Measurements from ENCODE around the gene LRRC75A.
A peak's percentile ranks its signal among the peaks of the same experiment; 100 is the strongest.

Gene LRRC75A

GRCh38 chr17:16512011-16512410 lies 20.0 kb upstream of the LRRC75A start:
- TF ChIP-seq, protein P1, sequence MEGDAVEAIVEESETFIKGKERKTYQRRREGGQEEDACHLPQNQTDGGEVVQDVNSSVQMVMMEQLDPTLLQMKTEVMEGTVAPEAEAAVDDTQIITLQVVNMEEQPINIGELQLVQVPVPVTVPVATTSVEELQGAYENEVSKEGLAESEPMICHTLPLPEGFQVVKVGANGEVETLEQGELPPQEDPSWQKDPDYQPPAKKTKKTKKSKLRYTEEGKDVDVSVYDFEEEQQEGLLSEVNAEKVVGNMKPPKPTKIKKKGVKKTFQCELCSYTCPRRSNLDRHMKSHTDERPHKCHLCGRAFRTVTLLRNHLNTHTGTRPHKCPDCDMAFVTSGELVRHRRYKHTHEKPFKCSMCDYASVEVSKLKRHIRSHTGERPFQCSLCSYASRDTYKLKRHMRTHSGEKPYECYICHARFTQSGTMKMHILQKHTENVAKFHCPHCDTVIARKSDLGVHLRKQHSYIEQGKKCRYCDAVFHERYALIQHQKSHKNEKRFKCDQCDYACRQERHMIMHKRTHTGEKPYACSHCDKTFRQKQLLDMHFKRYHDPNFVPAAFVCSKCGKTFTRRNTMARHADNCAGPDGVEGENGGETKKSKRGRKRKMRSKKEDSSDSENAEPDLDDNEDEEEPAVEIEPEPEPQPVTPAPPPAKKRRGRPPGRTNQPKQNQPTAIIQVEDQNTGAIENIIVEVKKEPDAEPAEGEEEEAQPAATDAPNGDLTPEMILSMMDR (conservative IDR thresholded peaks at IDR 0.05; ENCODE audit: low read length) = no peak
- TF ChIP-seq EZH2phosphoT487 (IDR thresholded peaks at IDR 0.05; ENCODE audit: borderline replicate concordance) = no peak

DNA sequence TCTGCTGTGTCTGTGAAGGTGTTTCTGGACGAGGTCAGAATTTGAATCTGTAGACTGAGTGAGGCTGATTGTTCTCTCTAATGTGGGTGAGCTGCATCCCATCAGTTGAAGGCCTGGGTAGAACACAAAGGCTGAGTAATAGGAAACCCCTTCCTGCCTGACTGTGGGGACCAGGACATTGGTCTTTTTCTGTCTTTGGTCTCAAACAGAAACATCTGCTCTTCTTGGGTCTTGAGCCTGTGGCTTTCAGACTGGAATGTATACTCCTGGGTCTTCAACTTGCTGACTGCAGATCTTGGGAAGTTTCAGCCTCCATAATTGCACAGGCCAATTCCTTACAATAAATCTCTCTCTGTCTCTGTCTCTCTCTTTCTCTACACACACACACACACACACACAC lies 19.6 kb upstream of the LRRC75A start:
- no peaks in the 10 kb centered on the region for H3K9me2 ChIP-seq (replicated peaks; ENCODE audit: low read depth, low read length)
- H3K27me3 ChIP-seq (ENCODE audit: insufficient read depth, low read length, poor library complexity, severe bottlenecking) = no peaks in the 10 kb centered on the region
- H4K20me1 ChIP-seq (ENCODE audit: insufficient read depth, low read length, poor library complexity, severe bottlenecking) = no peaks in the 10 kb centered on the region
- H3K4me3 ChIP-seq (ENCODE audit: low read length, poor library complexity, severe bottlenecking) = no peak overlapping the region
- H3K4me1 ChIP-seq (ENCODE audit: insufficient read depth, low read length, poor library complexity, severe bottlenecking) = peaks cover 11% of the 10 kb centered on the region
- no peaks in the 10 kb centered on the region for H3K79me2 ChIP-seq (ENCODE audit: insufficient read depth, low read length)
- no peaks in the 10 kb centered on the region for H3K36me3 ChIP-seq (ENCODE audit: insufficient read depth, low read length)
- H3F3A ChIP-seq (ENCODE audit: low read depth) = no peaks in the 10 kb centered on the region
- peak overlapping the region; percentile 63; the same call in 1 of the 2 replicates for H2AFZ ChIP-seq (ENCODE audit: low read length)
- TF ChIP-seq EZH2phosphoT487 (IDR thresholded peaks at IDR 0.05; ENCODE audit: borderline replicate concordance) = no peak
- TF ChIP-seq, protein P1 (conservative IDR thresholded peaks at IDR 0.05; ENCODE audit: low read length) = no peak
- no peak overlapping the region for H3K9ac ChIP-seq (ENCODE audit: low read depth, low read length, poor library complexity, severe bottlenecking)
- no peaks in the 10 kb centered on the region for H3K9me3 ChIP-seq (ENCODE audit: insufficient read depth, low read depth, low read length)
- H3K4me2 ChIP-seq (ENCODE audit: low read depth, low read length, poor library complexity, severe bottlenecking) = no peak overlapping the region

More at GRCh38 chr17:16512011-16512410, 20.0 kb upstream of the LRRC75A start:
- Histone ChIP-seq H3K27me3 (ENCODE audit: insufficient read depth, low read length, poor library complexity, severe bottlenecking) (no peaks in the 10 kb centered on the region), H3K9me2 (replicated peaks; ENCODE audit: low read depth, low read length) (no peaks in the 10 kb centered on the region), H4K20me1 (ENCODE audit: insufficient read depth, low read length, poor library complexity, severe bottlenecking) (no peaks in the 10 kb centered on the region), H3K4me2 (ENCODE audit: low read depth, low read length, poor library complexity, severe bottlenecking) (no peak overlapping the region), H2AFZ (ENCODE audit: low read length) (peak overlapping the region; percentile 63; the same call in 1 of the 2 replicates), H3K9me3 (ENCODE audit: insufficient read depth, low read depth, low read length) (no peaks in the 10 kb centered on the region), H3K79me2 (ENCODE audit: insufficient read depth, low read length) (no peaks in the 10 kb centered on the region), H3F3A (ENCODE audit: low read depth) (no peaks in the 10 kb centered on the region), H3K4me1 (ENCODE audit: insufficient read depth, low read length, poor library complexity, severe bottlenecking) (peaks cover 11% of the 10 kb centered on the region), H3K9ac (ENCODE audit: low read depth, low read length, poor library complexity, severe bottlenecking) (no peak overlapping the region), H3K36me3 (ENCODE audit: insufficient read depth, low read length) (no peaks in the 10 kb centered on the region), H3K4me3 (ENCODE audit: low read length, poor library complexity, severe bottlenecking) (no peak overlapping the region)

- H3K4me1 ChIP-seq (ENCODE audit: insufficient read depth, low read length, poor library complexity, severe bottlenecking) = peaks cover 11% of the 10 kb centered on the region
- no peak overlapping the region for H3K4me2 ChIP-seq (ENCODE audit: low read depth, low read length, poor library complexity, severe bottlenecking)
- TF ChIP-seq EZH2phosphoT487 (IDR thresholded peaks at IDR 0.05; ENCODE audit: borderline replicate concordance) = no peak
- H3K9me3 ChIP-seq (ENCODE audit: insufficient read depth, low read depth, low read length) = no peaks in the 10 kb centered on the region
- H3K79me2 ChIP-seq (ENCODE audit: insufficient read depth, low read length) = no peaks in the 10 kb centered on the region
- no peak overlapping the region for H2AFZ ChIP-seq (ENCODE audit: low read length)
- H3K4me3 ChIP-seq (ENCODE audit: low read length, poor library complexity, severe bottlenecking) = no peak overlapping the region
- H3K9ac ChIP-seq (ENCODE audit: low read depth, low read length, poor library complexity, severe bottlenecking) = no peak overlapping the region
- H3F3A ChIP-seq (ENCODE audit: low read depth) = no peaks in the 10 kb centered on the region
- no peaks in the 10 kb centered on the region for H3K36me3 ChIP-seq (ENCODE audit: insufficient read depth, low read length)
- H3K9me2 ChIP-seq (replicated peaks; ENCODE audit: low read depth, low read length) = no peaks in the 10 kb centered on the region
- H4K20me1 ChIP-seq (ENCODE audit: insufficient read depth, low read length, poor library complexity, severe bottlenecking) = no peaks in the 10 kb centered on the region
- H3K27me3 ChIP-seq (ENCODE audit: insufficient read depth, low read length, poor library complexity, severe bottlenecking) = no peaks in the 10 kb centered on the region
Measured at GRCh38 chr17:16507918-16508533, 16.0 kb upstream of the LRRC75A start.

- no peaks in the 10 kb centered on the region for H3K4me1 ChIP-seq (ENCODE audit: insufficient read depth, low read length, poor library complexity, severe bottlenecking)
- no peaks in the 10 kb centered on the region for H3K27me3 ChIP-seq (ENCODE audit: insufficient read depth, low read length, poor library complexity, severe bottlenecking)
- no peak overlapping the region for H3K9ac ChIP-seq (ENCODE audit: low read depth, low read length, poor library complexity, severe bottlenecking)
- no peaks in the 10 kb centered on the region for H3K36me3 ChIP-seq (ENCODE audit: insufficient read depth, low read length)
- H3K9me3 ChIP-seq (ENCODE audit: insufficient read depth, low read depth, low read length) = no peaks in the 10 kb centered on the region
- TF ChIP-seq EZH2phosphoT487 (IDR thresholded peaks at IDR 0.05; ENCODE audit: borderline replicate concordance) = no peak
- TF ChIP-seq, protein P1 (conservative IDR thresholded peaks at IDR 0.05; ENCODE audit: low read length) = no peak
- no peaks in the 10 kb centered on the region for H4K20me1 ChIP-seq (ENCODE audit: insufficient read depth, low read length, poor library complexity, severe bottlenecking)
- no peak overlapping the region for H3K4me3 ChIP-seq (ENCODE audit: low read length, poor library complexity, severe bottlenecking)
- H3K4me2 ChIP-seq (ENCODE audit: low read depth, low read length, poor library complexity, severe bottlenecking) = no peak overlapping the region
- H3F3A ChIP-seq (ENCODE audit: low read depth) = no peaks in the 10 kb centered on the region
- H2AFZ ChIP-seq (ENCODE audit: low read length) = no peak overlapping the region
- no peaks in the 10 kb centered on the region for H3K79me2 ChIP-seq (ENCODE audit: insufficient read depth, low read length)
- no peaks in the 10 kb centered on the region for H3K9me2 ChIP-seq (replicated peaks; ENCODE audit: low read depth, low read length)
Measured at GRCh38 chr17:16506188-16506587, 14.2 kb upstream of the LRRC75A start.
